A673 (cell line): ENCODE measurements around the gene SIRT6.
"Not testable (repeated sequence)": the region's sequence is repeated elsewhere in the genome, so short reads cannot be mapped to it uniquely, and the experiment has no call there.

Source experiments
- CTCF ChIP-seq: fragments of 300-800, 200-600 bp; sonication (generic); conservative IDR thresholded peaks from 2 replicates; pipeline ENCODE4 v1.5.1; 2017; ENCODE audit warnings: low read depth, mild to moderate bottlenecking, antibody characterized with exemption, low read length, moderate library complexity, mixed read lengths
- EZH2 ChIP-seq: fragments of 200-600 bp; sonication (generic); IDR thresholded peaks from 2 replicates; pipeline ENCODE4 v1.6.1; 2017; ENCODE audit warnings: borderline replicate concordance, low read depth, mild to moderate bottlenecking, mixed read lengths, antibody characterized with exemption, low read length; ENCODE audit not compliant: poor library complexity, severe bottlenecking

GRCh38 chr19:4192537-4192936 is 10.2 kb upstream of the SIRT6 start:
- TF ChIP-seq CTCF, EZH2: not testable (repeated sequence)
